HEK293T (cell line): ENCODE results near the gene CCR9.

Experiments
- ARNT ChIP-seq: fragments of 450-650 bp; IDR thresholded peaks from 2 replicates; pipeline ENCODE4 v1.6.1; 2017; ENCODE audit warnings: mild to moderate bottlenecking
- ELF4 ChIP-seq: fragments of 450-650 bp; IDR thresholded peaks from 2 replicates; pipeline ENCODE4 v1.6.1; 2017; ENCODE audit warnings: antibody characterized with exemption
- FOXA1 ChIP-seq: fragments of 450-650 bp; IDR thresholded peaks from 2 replicates; pipeline ENCODE4 v1.6.1; 2016; ENCODE audit warnings: mild to moderate bottlenecking
- FOXM1 ChIP-seq: fragments of 450-650 bp; IDR thresholded peaks from 2 replicates; pipeline ENCODE4 v1.6.1; 2017; ENCODE audit warnings: mild to moderate bottlenecking, borderline replicate concordance
- SP1 ChIP-seq: fragments of 450-650 bp; IDR thresholded peaks from 2 replicates; pipeline ENCODE4 v1.6.1; 2017
- TARDBP ChIP-seq: fragments of 450-650 bp; IDR thresholded peaks from 2 replicates; pipeline ENCODE4 v1.6.1; 2016
- ZNF384 ChIP-seq: fragments of 450-650 bp; IDR thresholded peaks from 2 replicates; pipeline ENCODE4 v1.6.1; 2016
- TF ChIP-seq, protein P1 (sequence below): fragments of 450-650 bp; IDR thresholded peaks from 2 replicates; pipeline ENCODE4 v1.6.1; 2016

- TF ChIP-seq, protein P1, sequence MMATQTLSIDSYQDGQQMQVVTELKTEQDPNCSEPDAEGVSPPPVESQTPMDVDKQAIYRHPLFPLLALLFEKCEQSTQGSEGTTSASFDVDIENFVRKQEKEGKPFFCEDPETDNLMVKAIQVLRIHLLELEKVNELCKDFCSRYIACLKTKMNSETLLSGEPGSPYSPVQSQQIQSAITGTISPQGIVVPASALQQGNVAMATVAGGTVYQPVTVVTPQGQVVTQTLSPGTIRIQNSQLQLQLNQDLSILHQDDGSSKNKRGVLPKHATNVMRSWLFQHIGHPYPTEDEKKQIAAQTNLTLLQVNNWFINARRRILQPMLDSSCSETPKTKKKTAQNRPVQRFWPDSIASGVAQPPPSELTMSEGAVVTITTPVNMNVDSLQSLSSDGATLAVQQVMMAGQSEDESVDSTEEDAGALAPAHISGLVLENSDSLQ = no peak
- no peak for TF ChIP-seq ZNF384
- no peak for TF ChIP-seq FOXA1
- no peak for TF ChIP-seq ELF4
- TF ChIP-seq TARDBP = no peak
- no peak for TF ChIP-seq SP1
- TF ChIP-seq ARNT = no peak
- no peak for TF ChIP-seq FOXM1
Observed at GRCh38 chr3:45884368-45885201, 1.8 kb upstream of the CCR9 start.
